VCaP (cell line): ENCODE data around the gene HMGB4.

Source experiments
- H3K27ac ChIP-seq: fragments of 450-650 bp; 2 replicates; pipeline ENCODE4 v1.5.1; 2017
- CTCF ChIP-seq: fragments of 450-650 bp; conservative IDR thresholded peaks from 2 replicates; pipeline ENCODE4 v1.5.1; 2017; ENCODE audit warnings: mild to moderate bottlenecking, moderate library complexity

HMGB4 gene

GRCh38 chr1:33860671-33861070, 3.2 kb upstream of the HMGB4 start:
- H3K27ac ChIP-seq: no peak overlapping the region
- no peak for TF ChIP-seq CTCF

- TF ChIP-seq CTCF: no peak
- H3K27ac ChIP-seq: no peak overlapping the region
Measured at GRCh38 chr1:33864460-33865389, 846 bp downstream of the HMGB4 start.

- TF ChIP-seq CTCF: no peak
- H3K27ac ChIP-seq: no peak overlapping the region
Measured at GRCh38 chr1:33866281-33866680, 2.4 kb downstream of the HMGB4 start.

GRCh38 chr1:33867684-33868083, 3.8 kb downstream of the HMGB4 start:
- TF ChIP-seq CTCF: no peak
- H3K27ac ChIP-seq: no peak overlapping the region

- no peak for TF ChIP-seq CTCF
- no peak overlapping the region for H3K27ac ChIP-seq
Measured at GRCh38 chr1:33872275-33872674, 8.4 kb downstream of the HMGB4 start.

- no peak overlapping the region for H3K27ac ChIP-seq
- TF ChIP-seq CTCF: no peak
Measured at GRCh38 chr1:33872683-33873082, 8.8 kb downstream of the HMGB4 start.

- no peak overlapping the region for H3K27ac ChIP-seq
Measured at GRCh38 chr1:33874636-33875035, 10.8 kb downstream of the HMGB4 start.

More at GRCh38 chr1:33874636-33875035, 10.8 kb downstream of the HMGB4 start:
- TF ChIP-seq CTCF: no peak
